NCI-H1930 (cell line): Measurements from ENCODE around the gene PLEKHG3.

ENCODE experiments used
- DNase-seq, 2 experiments: peaks; one replicate each; lab custom pipeline; 2025; lab: John Stamatoyannopoulos, UW

Gene PLEKHG3

GRCh38 chr14:64746298-64747250 is 42.4 kb downstream of the PLEKHG3 start:
- no peak for DNase-seq

- DNase-seq: no peak
Measured at GRCh38 chr14:64747327-64747726, 43.1 kb downstream of the PLEKHG3 start.

GRCh38 chr14:64748521-64748920 is 44.3 kb downstream of the PLEKHG3 start:
- DNase-seq: no peak

- DNase-seq: no peak
Measured at GRCh38 chr14:64748995-64749714, 44.9 kb downstream of the PLEKHG3 start.

GRCh38 chr14:64752909-64753308 is 48.7 kb downstream of the PLEKHG3 start:
- no peak for DNase-seq

GRCh38 chr14:64753374-64753773 is 49.1 kb downstream of the PLEKHG3 start:
- no peak for DNase-seq

- DNase-seq: no peak
Measured at GRCh38 chr14:64753999-64754398, 49.8 kb downstream of the PLEKHG3 start.

GRCh38 chr14:64754685-64755084 is 50.5 kb downstream of the PLEKHG3 start:
- no peak for DNase-seq

GRCh38 chr14:64755781-64756221 is 51.6 kb downstream of the PLEKHG3 start:
- DNase-seq: no peak

- no peak for DNase-seq
Measured at GRCh38 chr14:64756712-64757111, 52.5 kb downstream of the PLEKHG3 start.

GRCh38 chr14:64757601-64758000 is 53.4 kb downstream of the PLEKHG3 start:
- no peak for DNase-seq

- DNase-seq: no peak
Measured at GRCh38 chr14:64758025-64758521, 53.8 kb downstream of the PLEKHG3 start.

- DNase-seq: no peak
Measured at GRCh38 chr14:64758691-64759554, 54.7 kb downstream of the PLEKHG3 start.

GRCh38 chr14:64759555-64759938 is 55.3 kb downstream of the PLEKHG3 start:
- no peak for DNase-seq

GRCh38 chr14:64760146-64760755 is 56.0 kb downstream of the PLEKHG3 start:
- DNase-seq: peak in 1 of 2 experiments; percentile 32

GRCh38 chr14:64760916-64761315 is 56.7 kb downstream of the PLEKHG3 start:
- DNase-seq: no peak

- no peak for DNase-seq
Measured at GRCh38 chr14:64761441-64762043, 57.3 kb downstream of the PLEKHG3 start.

GRCh38 chr14:64762044-64763034 is 58.1 kb downstream of the PLEKHG3 start:
- DNase-seq: peak in 1 of 2 experiments; percentile 7

- DNase-seq: no peak
Measured at GRCh38 chr14:64763085-64763782, 59.0 kb downstream of the PLEKHG3 start.
